Esophagus muscularis mucosa (tissue), 4 donors: ENCODE data around the gene VARS1. TPM values are rescaled to one million over a fixed set of nuclear protein-coding genes. Genes with fewer than 3 reads are reported as not detected.

Experiments used
- DNase-seq: peaks from one replicate; pipeline ENCODE4 v3.0.0-alpha.2; 2017; ENCODE audit errors: extremely low spot score
- H3K27ac ChIP-seq, 4 donors: fragments of 200-600 bp; sonication (generic); replicated peaks in 1 of 4; 1 replicate in 3 of 4; 2 replicates in 1 of 4; pipeline ENCODE4 v1.5.1; 2016 to 2019; ENCODE audit warnings: mild to moderate bottlenecking in 1 of 4
- H3K27me3 ChIP-seq, 4 donors: fragments of 200-600 bp; sonication (generic); one replicate each; pipeline versions ENCODE4 v1.5.1 to v1.6.0; 2016 to 2019
- H3K36me3 ChIP-seq, 4 donors: fragments of 200-600 bp; sonication (generic); one replicate each; pipeline ENCODE4 v1.5.1; 2016 to 2019
- H3K4me1 ChIP-seq, 4 donors: fragments of 200-600 bp; sonication (generic); one replicate each; pipeline ENCODE4 v1.5.1; 2016 to 2019
- H3K4me3 ChIP-seq, 4 donors: fragments of 200-600 bp; sonication (generic); 1 replicate in 2 of 4; 2 replicates in 2 of 4; pipeline ENCODE4 v1.5.1; 2016 to 2019; ENCODE audit warnings: mild to moderate bottlenecking in 4 of 4, moderate library complexity in 1 of 4
- H3K9me3 ChIP-seq, 4 donors: fragments of 200-600 bp; sonication (generic); 1 replicate in 3 of 4; 2 replicates in 1 of 4; pipeline ENCODE4 v1.5.1; 2016 to 2019
- CTCF ChIP-seq, 3 experiments: fragments of 200-600 bp in 2 of 3; fragments of 450-650 bp in 1 of 3; sonication (generic) in 2 of 3; IDR thresholded peaks; one replicate each; pipeline ENCODE4 v1.5.1; 2017 to 2019; ENCODE audit warnings: antibody characterized with exemption in 3 of 3, mild to moderate bottlenecking in 2 of 3, moderate library complexity in 1 of 3
- EP300 ChIP-seq: sonication (generic); formaldehyde crosslinking; IDR thresholded peaks from one replicate; pipeline ENCODE4 v1.6.1; 2017; ENCODE audit warnings: antibody characterized with exemption
- POLR2A ChIP-seq: fragments of 450-650 bp; IDR thresholded peaks from one replicate; pipeline ENCODE4 v1.6.1; 2017; ENCODE audit warnings: antibody characterized with exemption, moderate library complexity, mild to moderate bottlenecking, low read depth
- POLR2AphosphoS5 ChIP-seq, 2 donors: sonication (generic); formaldehyde crosslinking; IDR thresholded peaks; one replicate each; pipeline ENCODE4 v1.6.1; 2017; ENCODE audit warnings: antibody characterized with exemption in 2 of 2
- WGBS: methylation state at CpG from one replicate; pipeline ENCODE4 v1.1.5; 2018; 5-methylcytosine and 5-hydroxymethylcytosine counted together
- intact Hi-C: fragments of 100-400 bp; cut with DNase I; formaldehyde crosslinking; loops from one replicate; pipeline ENCODE4 v1.15.1; 2023
- small RNA-seq, 3 donors: library from RNA; depleted of rRNA; stranded (forward); fragments of <200 nt; gene quantifications; one replicate each; pipeline ENCODE3, GENCODE V24; 2016
- total RNA-seq, 4 donors: library from RNA; depleted of rRNA; stranded (reverse); fragments of >200 nt; gene quantifications; one replicate each; pipeline versions ENCODE4 v1.1.0 to v1.2.1, GENCODE V29; 2016

The VARS1 gene
- total RNA-seq, 4 donors from 2014 or later: 25.0 to 53.2 (median 34.8) TPM

- 92% methylated on average over 8 of the region's 8 CpGs for WGBS
- DNase-seq: no peak
- no peaks in the 10 kb centered on the region for H3K9me3 ChIP-seq
- peaks cover 0 to 18% (median 10%) of the 10 kb centered on the region in 4 donors for H3K4me1 ChIP-seq
- H3K27me3 ChIP-seq: no peaks in the 10 kb centered on the region
- TF ChIP-seq CTCF (IDR thresholded peaks at IDR 0.05) (no peak), POLR2A (no peak), EP300 (no peak), POLR2AphosphoS5 (IDR thresholded peaks at IDR 0.05) (no peak)
- H3K4me3 ChIP-seq: no peak overlapping the region
- no peak overlapping the region for H3K27ac ChIP-seq
- intact Hi-C loops: no loop called here
- H3K36me3 ChIP-seq: no peaks in the 10 kb centered on the region
Observed at GRCh38 chr6:31749301-31750036, 46.1 kb downstream of the VARS1 start.

Small RNAs within 50 kb of the gene (small RNA-seq; reads per million reads assigned to genes)
- gene MSH5-SAPCD1 (0 reads per million in 3 donors), gene RF00019 (0 reads per million in 3 donors), gene RNU6-850P (0 reads per million in 3 donors), gene SAPCD1 (0 reads per million in 3 donors), gene SNORD48 (331 to 1,346 (median 343) reads per million in 3 donors), gene SNORD52 (0 reads per million in 3 donors)

Other genes with a start within 250 kb of the VARS1 start
- gene ATP6V1G2, start 249.1 kb downstream of the VARS1 start, total RNA-seq: 1 to 10 TPM; 2.0 to 5.0 (median 2.2) TPM
- 10 to 100 TPM; 24.4 to 42.6 (median 29.6) TPM for gene NFKBIL1, start 248.1 kb downstream of the VARS1 start, total RNA-seq
- not detected for gene LTA, start 223.5 kb downstream of the VARS1 start, total RNA-seq
- gene TNF, start 220.2 kb downstream of the VARS1 start, total RNA-seq: 1 to 10 TPM in 1 of 4 donors, under 1 TPM in 1, not detected in 2; 0.17 to 1.5 TPM
- 1 to 10 TPM in 1 of 4 donors, under 1 TPM in 1, not detected in 2; 0.57 to 1.5 TPM for gene LTB, start 213.3 kb downstream of the VARS1 start, total RNA-seq
- 1 to 10 TPM; 1.9 to 9.3 (median 6.8) TPM for gene LST1, start 209.5 kb downstream of the VARS1 start, total RNA-seq
- gene NCR3, start 202.7 kb downstream of the VARS1 start, total RNA-seq: not detected
- 10 to 100 TPM in 3 of 4 donors, 1 to 10 TPM in 1; 9.4 to 41.9 (median 14.4) TPM for gene AIF1, start 180.5 kb downstream of the VARS1 start, total RNA-seq
- gene PRRC2A, start 175.0 kb downstream of the VARS1 start, total RNA-seq: 100 to 1,000 TPM in 2 of 4 donors, 10 to 100 TPM in 2; 68.8 to 138 (median 89.2) TPM
- 100 to 1,000 TPM; 173 to 283 (median 217) TPM for gene BAG6, start 143.1 kb downstream of the VARS1 start, total RNA-seq
- 1 to 10 TPM; 1.5 to 3.3 (median 2.0) TPM for gene APOM, start 139.9 kb downstream of the VARS1 start, total RNA-seq
- gene C6orf47, start 135.0 kb downstream of the VARS1 start, total RNA-seq: 10 to 100 TPM; 24.5 to 39.6 (median 34.0) TPM
- 10 to 100 TPM; 15.8 to 21.0 (median 19.4) TPM for gene GPANK1, start 130.8 kb downstream of the VARS1 start, total RNA-seq
- gene CSNK2B, start 129.7 kb downstream of the VARS1 start, total RNA-seq: 100 to 1,000 TPM; 132 to 188 (median 153) TPM
- 1 to 10 TPM; 2.9 to 4.0 (median 3.2) TPM for gene LY6G5B, start 125.8 kb downstream of the VARS1 start, total RNA-seq
- gene LY6G5C, start 114.7 kb downstream of the VARS1 start, total RNA-seq: 1 to 10 TPM in 2 of 4 donors, not detected in 2; 2.0 to 2.9 TPM
- 10 to 100 TPM; 44.9 to 57.9 (median 52.8) TPM for gene ABHD16A, start 92.4 kb downstream of the VARS1 start, total RNA-seq
- gene LY6G6F, start 88.9 kb downstream of the VARS1 start, total RNA-seq: not detected
- not detected for gene LY6G6D, start 80.4 kb downstream of the VARS1 start, total RNA-seq
- gene LY6G6C, start 74.0 kb downstream of the VARS1 start, total RNA-seq: not detected
- not detected for gene MPIG6B, start 72.4 kb downstream of the VARS1 start, total RNA-seq
- 100 to 1,000 TPM in 2 of 4 donors, 10 to 100 TPM in 2; 78.1 to 119 (median 100) TPM for gene DDAH2, start 66.5 kb downstream of the VARS1 start, total RNA-seq
- gene CLIC1, start 59.2 kb downstream of the VARS1 start, total RNA-seq: 100 to 1,000 TPM; 208 to 379 (median 290) TPM
- 1 to 10 TPM; 4.0 to 6.4 (median 4.5) TPM for gene MSH5, start 55.7 kb downstream of the VARS1 start, total RNA-seq
- under 1 TPM in 1 of 4 donors, not detected in 3; 0.83 TPM for gene SAPCD1, start 33.1 kb downstream of the VARS1 start, total RNA-seq
- gene VWA7, start 18.4 kb downstream of the VARS1 start, total RNA-seq: under 1 TPM in 3 of 4 donors, not detected in 1; 0.40 to 0.50 (median 0.45) TPM
- 10 to 100 TPM; 24.2 to 41.5 (median 32.9) TPM for gene LSM2, start 11.2 kb upstream of the VARS1 start, total RNA-seq
- gene HSPA1L, start 19.5 kb upstream of the VARS1 start, total RNA-seq: 1 to 10 TPM; 1.2 to 3.7 (median 2.6) TPM
- gene HSPA1A, start 19.8 kb upstream of the VARS1 start, total RNA-seq: 100 to 1,000 TPM; 235 to 451 (median 370) TPM
- gene HSPA1B, start 32.0 kb upstream of the VARS1 start, total RNA-seq: 100 to 1,000 TPM; 120 to 315 (median 274) TPM
- 10 to 100 TPM; 24.9 to 39.6 (median 34.9) TPM for gene NEU1, start 67.1 kb upstream of the VARS1 start, total RNA-seq
- gene SLC44A4, start 83.2 kb upstream of the VARS1 start, total RNA-seq: under 1 TPM in 2 of 4 donors, not detected in 2; 0.19 to 0.80 TPM
- 10 to 100 TPM; 25.7 to 48.4 (median 38.1) TPM for gene EHMT2, start 101.9 kb upstream of the VARS1 start, total RNA-seq
- gene ZBTB12, start 106.3 kb upstream of the VARS1 start, total RNA-seq: 1 to 10 TPM in 3 of 4 donors, under 1 TPM in 1; 0.66 to 2.5 (median 1.6) TPM
- gene C2, start 132.0 kb upstream of the VARS1 start, total RNA-seq: 10 to 100 TPM in 3 of 4 donors, 1 to 10 TPM in 1; 10.0 to 15.4 (median 12.6) TPM
- 10 to 100 TPM; 11.6 to 28.7 (median 12.7) TPM for gene CFB, start 150.3 kb upstream of the VARS1 start, total RNA-seq
- 10 to 100 TPM; 79.3 to 81.7 (median 81.1) TPM for gene NELFE, start 163.2 kb upstream of the VARS1 start, total RNA-seq
- 10 to 100 TPM; 23.3 to 33.2 (median 28.5) TPM for gene SKIC2, start 163.4 kb upstream of the VARS1 start, total RNA-seq
- 10 to 100 TPM; 12.9 to 18.4 (median 15.9) TPM for gene DXO, start 176.4 kb upstream of the VARS1 start, total RNA-seq
- 100 to 1,000 TPM in 2 of 4 donors, 10 to 100 TPM in 2; 31.6 to 187 (median 98.2) TPM for gene C4A, start 186.3 kb upstream of the VARS1 start, total RNA-seq
- gene C4B, start 219.0 kb upstream of the VARS1 start, total RNA-seq: 100 to 1,000 TPM in 1 of 4 donors, 10 to 100 TPM in 3; 45.3 to 203 (median 75.8) TPM
- gene CYP21A2, start 242.7 kb upstream of the VARS1 start, total RNA-seq: 1 to 10 TPM in 3 of 4 donors, under 1 TPM in 1; 0.33 to 3.7 (median 1.9) TPM